Activated T-cell treated with anti-CD3 and anti-CD28 coated beads, Interleukin-2, amount 50 U/mL, for 1 hour (primary cell): ENCODE data around the gene PELI2.

Source experiments
- DNase-seq: peaks from one replicate; pipeline ENCODE4 v3.0.0-alpha.2; 2020

PELI2 gene

GRCh38 chr14:56321861-56322260 is 203.7 kb downstream of the PELI2 start:
- no peak for DNase-seq

GRCh38 chr14:56322531-56322930 is 204.3 kb downstream of the PELI2 start:
- no peak for DNase-seq

- DNase-seq = no peak
Observed at GRCh38 chr14:56324454-56324853, 206.2 kb downstream of the PELI2 start.

DNA sequence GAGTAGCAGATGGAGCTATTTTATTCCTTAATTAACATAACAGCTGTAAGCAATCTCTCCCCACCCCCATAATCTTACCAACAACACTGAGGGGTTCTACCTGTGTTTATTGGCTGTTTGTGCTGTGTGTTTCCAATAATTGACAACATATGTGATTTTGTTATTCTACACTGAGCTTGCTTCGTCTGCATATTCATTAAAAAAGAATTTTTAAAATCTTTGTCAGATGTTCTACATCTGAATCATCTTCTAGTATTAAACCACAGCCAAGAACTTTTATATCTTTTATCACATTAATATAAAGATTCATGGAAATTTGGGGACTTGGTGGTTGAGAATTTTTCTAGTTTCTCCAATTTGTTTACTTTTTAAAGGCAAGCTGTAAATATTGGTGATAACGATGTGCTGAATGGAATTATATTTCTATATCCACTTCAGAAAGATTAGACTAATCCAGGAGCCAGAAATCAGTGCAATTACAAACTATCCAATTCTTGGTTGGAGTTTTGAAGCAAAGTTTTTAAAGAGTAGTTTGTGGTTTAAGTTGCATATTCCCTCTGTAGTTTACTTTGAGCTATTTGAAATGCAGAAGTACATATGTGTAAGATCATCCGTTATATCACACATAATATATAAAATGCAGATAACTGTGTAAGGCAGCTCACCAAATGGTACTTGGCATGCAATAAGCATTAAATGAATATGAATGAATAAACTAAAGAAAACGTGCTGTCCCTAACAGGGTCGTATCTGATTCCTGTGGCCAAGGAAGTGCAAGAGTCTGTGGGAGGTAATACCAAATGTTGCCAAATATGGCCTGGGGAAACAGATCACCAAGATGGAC is 206.9 kb downstream of the PELI2 start:
- DNase-seq = no peak

- no peak for DNase-seq
Observed at GRCh38 chr14:56328021-56328420, 209.8 kb downstream of the PELI2 start.

- DNase-seq = no peak
Observed at GRCh38 chr14:56331592-56332216, 213.5 kb downstream of the PELI2 start.

DNA sequence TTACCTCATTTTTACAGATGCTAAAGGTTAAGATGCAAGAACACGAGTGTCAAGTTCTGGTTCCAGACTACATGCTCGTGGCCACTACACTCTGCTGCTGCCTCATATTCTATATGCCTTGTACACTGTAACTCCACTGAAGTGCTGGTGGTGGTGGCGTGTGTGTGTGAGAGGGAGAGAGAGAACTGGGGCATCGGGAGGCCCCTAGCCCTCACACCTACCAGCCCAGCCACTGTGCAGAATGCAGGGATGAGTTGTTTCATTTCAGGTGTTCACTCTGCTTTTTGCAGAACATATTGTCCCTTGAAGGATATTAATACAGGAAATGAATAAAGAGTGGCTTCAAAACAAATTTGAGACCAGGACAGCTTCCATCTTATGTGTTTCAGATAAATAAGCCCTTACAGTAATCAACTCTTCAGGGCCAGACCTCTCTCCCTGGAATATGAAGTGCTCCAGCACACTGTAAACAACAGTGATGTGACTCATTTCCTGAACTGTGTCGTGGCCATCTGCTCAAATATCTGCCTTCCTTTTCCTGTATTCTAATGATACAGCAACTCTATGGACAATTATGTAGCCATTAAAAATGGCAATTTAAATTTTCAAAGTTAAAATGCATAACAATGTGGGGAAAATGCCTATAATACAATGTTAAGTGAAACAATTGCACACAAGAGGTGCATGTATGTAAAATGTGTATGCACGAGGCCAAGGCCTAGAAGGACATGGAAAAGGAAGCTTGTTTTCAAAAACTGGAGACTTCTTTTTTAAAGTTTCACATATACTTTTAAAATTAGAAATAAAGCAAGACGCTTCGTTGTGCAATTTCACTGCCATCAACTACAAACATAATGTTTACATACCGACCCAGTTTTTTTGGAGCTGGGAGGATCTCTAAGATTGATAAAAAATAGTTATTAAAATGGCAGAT is 215.4 kb downstream of the PELI2 start:
- no peak for DNase-seq

DNA sequence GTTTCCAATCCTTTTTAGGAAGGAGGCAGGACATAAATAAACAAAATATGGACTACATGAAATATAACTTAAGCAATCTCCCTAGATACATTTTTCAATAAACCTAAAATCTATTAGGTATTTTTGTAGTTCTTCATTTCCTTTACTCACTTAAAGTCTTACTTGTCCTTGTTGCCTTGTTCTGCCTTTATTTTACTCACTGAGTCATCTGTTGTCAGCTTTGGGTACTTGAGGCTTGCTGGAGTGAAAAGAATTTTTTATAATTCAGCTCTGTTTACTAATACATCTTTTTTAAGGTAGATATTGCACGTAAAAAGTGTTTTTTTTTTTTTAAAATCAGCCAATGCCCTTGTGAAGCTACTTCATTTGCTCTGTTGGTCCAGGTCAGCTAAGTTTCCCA is 216.2 kb downstream of the PELI2 start:
- no peak for DNase-seq

DNA sequence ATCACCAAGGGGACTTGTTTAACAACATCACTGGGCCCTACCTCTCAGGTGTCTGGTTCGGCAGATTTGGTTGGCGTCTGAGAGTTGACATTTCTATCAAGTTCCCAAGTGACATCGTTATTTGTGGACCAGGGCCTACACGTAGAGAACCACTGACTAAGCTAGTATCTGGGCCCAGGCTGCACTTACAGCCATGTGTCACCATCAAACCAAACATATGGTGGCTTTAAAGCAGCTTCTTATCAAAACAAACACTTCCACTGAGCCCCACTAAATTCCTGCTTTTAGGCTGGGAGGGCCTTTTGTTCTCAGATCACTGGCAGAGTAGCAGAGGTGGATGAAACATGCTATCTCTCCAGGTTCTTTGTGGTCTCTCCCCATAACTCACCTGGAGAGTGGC is 220.5 kb downstream of the PELI2 start:
- no peak for DNase-seq

DNA sequence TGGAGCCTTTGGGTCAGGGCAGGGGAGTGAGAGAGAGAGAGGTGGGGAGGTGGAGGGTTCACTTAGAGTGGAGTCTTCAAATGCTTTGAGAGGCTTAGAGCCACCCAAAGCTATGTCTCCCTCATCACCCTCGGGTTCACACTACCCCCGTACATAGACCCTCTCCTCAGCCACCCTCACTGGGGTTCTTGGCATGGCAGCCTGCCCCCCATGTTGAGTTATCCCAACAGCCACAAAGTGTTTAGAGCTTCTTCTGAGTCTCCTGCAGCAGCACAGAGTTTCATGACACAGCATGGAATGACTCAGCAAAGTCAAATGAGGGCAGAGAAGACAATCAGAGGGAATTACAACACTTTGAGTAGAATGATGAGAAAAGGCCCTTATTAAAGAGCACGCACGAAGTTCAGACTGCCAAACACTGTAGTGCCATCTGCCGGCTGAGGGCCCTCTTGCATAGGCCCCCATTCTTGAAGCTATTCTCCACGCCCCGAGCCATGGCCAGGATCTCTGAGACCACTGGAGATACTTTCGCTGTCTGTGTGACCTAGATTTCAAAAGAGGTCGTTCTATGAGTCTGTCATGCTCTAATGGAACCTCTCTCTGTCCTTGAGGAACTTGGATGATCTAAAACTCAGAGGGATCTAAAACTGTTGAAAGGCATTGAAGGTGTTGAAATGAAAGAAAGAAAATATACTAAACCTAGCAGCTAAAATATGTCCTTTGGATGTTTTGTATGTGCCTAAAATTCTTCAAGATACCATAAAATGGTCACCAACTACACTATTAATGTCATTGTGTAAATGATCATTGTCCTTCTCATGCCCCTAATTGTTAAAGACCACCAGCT is 221.9 kb downstream of the PELI2 start:
- DNase-seq = peak; percentile 52

DNA sequence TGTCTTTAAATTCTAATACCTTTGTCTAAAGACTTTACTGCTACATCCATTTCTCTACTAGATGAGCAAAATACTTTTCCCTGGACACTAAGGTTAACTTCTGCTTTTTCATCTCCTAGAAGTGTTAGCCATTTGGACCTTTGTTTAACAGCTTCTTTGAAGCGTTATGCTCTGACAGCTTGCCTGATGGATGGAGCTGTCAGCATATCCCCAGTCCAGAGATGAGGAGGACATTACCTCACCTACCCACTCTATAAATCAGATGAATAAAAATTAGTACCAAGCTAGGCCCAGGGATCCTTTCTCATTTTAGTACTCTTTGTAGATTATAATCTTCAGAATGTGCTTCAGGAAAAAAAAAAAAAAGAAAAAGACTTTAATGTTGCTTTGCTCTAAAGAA is 222.7 kb downstream of the PELI2 start:
- no peak for DNase-seq

GRCh38 chr14:56341766-56342493 is 223.7 kb downstream of the PELI2 start:
- no peak for DNase-seq

- no peak for DNase-seq
Observed at GRCh38 chr14:56342494-56342942, 224.3 kb downstream of the PELI2 start.

GRCh38 chr14:56349960-56350359 is 231.7 kb downstream of the PELI2 start:
- DNase-seq = no peak
